Duodenal mucosa (tissue), 2 donors: ENCODE results near the gene PACSIN2.
"Not testable (repeated sequence)": the region's sequence is repeated elsewhere in the genome, so short reads cannot be mapped to it uniquely, and the experiment has no call there.

Source experiments
- H3K27ac ChIP-seq: one replicate; pipeline ENCODE4 v1.7.0; 2013; ENCODE audit warnings: low read depth, low read length
- H3K27me3 ChIP-seq, 2 donors: one replicate each; pipeline ENCODE4 v1.7.0; 2013; ENCODE audit warnings: low read length in 2 of 2, control low read depth in 1 of 2; ENCODE audit not compliant: insufficient read depth in 2 of 2, control insufficient read depth in 1 of 2
- H3K36me3 ChIP-seq, 2 donors: one replicate each; pipeline ENCODE4 v1.7.0; 2013; ENCODE audit warnings: low read length in 2 of 2, control low read depth in 1 of 2; ENCODE audit not compliant: insufficient read depth in 2 of 2, control insufficient read depth in 1 of 2
- H3K4me1 ChIP-seq, 2 donors: one replicate each; pipeline ENCODE4 v1.7.0; 2013; ENCODE audit warnings: low read length in 2 of 2, control low read depth in 1 of 2; ENCODE audit not compliant: insufficient read depth in 2 of 2, control insufficient read depth in 1 of 2
- H3K4me3 ChIP-seq, 2 donors: one replicate each; pipeline ENCODE4 v1.7.0; 2013; ENCODE audit warnings: low read length in 2 of 2, low read depth in 1 of 2
- H3K9ac ChIP-seq, 2 donors: one replicate each; pipeline ENCODE4 v1.7.0; 2013; ENCODE audit warnings: low read length in 2 of 2, low read depth in 1 of 2
- H3K9me3 ChIP-seq, 2 donors: one replicate each; pipeline ENCODE4 v1.7.0; 2013; ENCODE audit warnings: low read length in 2 of 2, control low read depth in 1 of 2; ENCODE audit not compliant: control insufficient read depth in 1 of 2

PACSIN2 gene

GRCh38 chr22:42978453-42979103 lies 36.4 kb downstream of the PACSIN2 start:
- no peaks in the 10 kb centered on the region for H3K36me3 ChIP-seq
- peaks cover 26 to 36% of the 10 kb centered on the region in 2 donors for H3K4me1 ChIP-seq
- H3K9ac ChIP-seq, result no peak overlapping the region
- H3K27me3 ChIP-seq, result no peaks in the 10 kb centered on the region
- no peaks in the 10 kb centered on the region for H3K9me3 ChIP-seq
- H3K4me3 ChIP-seq, result no peak overlapping the region
- H3K27ac ChIP-seq, result no peak overlapping the region

- H3K27ac ChIP-seq, result no peak overlapping the region
- H3K4me1 ChIP-seq, result peaks cover 36 to 44% of the 10 kb centered on the region in 2 donors
- H3K9ac ChIP-seq, result no peak overlapping the region
- no peaks in the 10 kb centered on the region for H3K9me3 ChIP-seq
- H3K36me3 ChIP-seq, result no peaks in the 10 kb centered on the region
- H3K27me3 ChIP-seq, result no peaks in the 10 kb centered on the region
- H3K4me3 ChIP-seq, result no peak overlapping the region
Measured at GRCh38 chr22:42977569-42977968, 37.4 kb downstream of the PACSIN2 start.

GRCh38 chr22:42976217-42976933 lies 38.6 kb downstream of the PACSIN2 start:
- H3K9ac ChIP-seq, result peak overlapping the region in 1 of 2 donors; percentile 14
- peaks cover 38 to 44% of the 10 kb centered on the region in 2 donors for H3K4me1 ChIP-seq
- no peak overlapping the region for H3K27ac ChIP-seq
- H3K9me3 ChIP-seq, result no peaks in the 10 kb centered on the region
- H3K4me3 ChIP-seq, result no peak overlapping the region
- no peaks in the 10 kb centered on the region for H3K36me3 ChIP-seq
- H3K27me3 ChIP-seq, result no peaks in the 10 kb centered on the region

GRCh38 chr22:42974223-42974622 lies 40.7 kb downstream of the PACSIN2 start:
- Histone ChIP-seq H3K9ac (no peak overlapping the region), H3K4me3 (no peak overlapping the region), H3K4me1 (peaks cover 38 to 44% of the 10 kb centered on the region in 2 donors), H3K9me3 (no peaks in the 10 kb centered on the region), H3K27me3 (no peaks in the 10 kb centered on the region), H3K27ac (no peak overlapping the region), H3K36me3 (peaks cover 0 to 4% of the 10 kb centered on the region in 2 donors)

GRCh38 chr22:42973536-42973881 lies 41.4 kb downstream of the PACSIN2 start:
- Histone ChIP-seq H3K9ac (no peak overlapping the region), H3K27me3 (no peaks in the 10 kb centered on the region), H3K4me3 (no peak overlapping the region), H3K4me1 (peaks cover 38 to 41% of the 10 kb centered on the region in 2 donors), H3K9me3 (no peaks in the 10 kb centered on the region), H3K27ac (no peak overlapping the region), H3K36me3 (peaks cover 0 to 4% of the 10 kb centered on the region in 2 donors)

- Histone ChIP-seq H3K4me3 (no peak overlapping the region), H3K27me3 (no peaks in the 10 kb centered on the region), H3K36me3 (peaks cover 0 to 4% of the 10 kb centered on the region in 2 donors), H3K4me1 (peaks cover 34 to 35% of the 10 kb centered on the region in 2 donors), H3K9me3 (no peaks in the 10 kb centered on the region), H3K9ac (no peak overlapping the region), H3K27ac (peak overlapping the region; percentile 46)
Measured at GRCh38 chr22:42972649-42973535, 42.1 kb downstream of the PACSIN2 start.

GRCh38 chr22:42971473-42971860 lies 43.5 kb downstream of the PACSIN2 start:
- not testable (repeated sequence) for H3K27ac ChIP-seq, H3K4me3 ChIP-seq

GRCh38 chr22:42970029-42970428 lies 44.9 kb downstream of the PACSIN2 start:
- no peak overlapping the region for H3K4me3 ChIP-seq
- peaks cover 2 to 4% of the 10 kb centered on the region in 2 donors for H3K36me3 ChIP-seq
- H3K27me3 ChIP-seq, result no peaks in the 10 kb centered on the region
- H3K27ac ChIP-seq, result no peak overlapping the region
- H3K9ac ChIP-seq, result no peak overlapping the region
- no peaks in the 10 kb centered on the region for H3K9me3 ChIP-seq
- peaks cover 17 to 24% of the 10 kb centered on the region in 2 donors for H3K4me1 ChIP-seq

More at GRCh38 chr22:42971473-42971860, 43.5 kb downstream of the PACSIN2 start:
- H3K4me1 ChIP-seq, result peaks cover 28 to 33% of the 10 kb centered on the region in 2 donors
- H3K36me3 ChIP-seq, H3K9ac ChIP-seq, H3K9me3 ChIP-seq, H3K27me3 ChIP-seq: not testable (repeated sequence)

GRCh38 chr22:42969348-42969975 lies 45.5 kb downstream of the PACSIN2 start:
- Histone ChIP-seq H3K27ac (no peak overlapping the region), H3K27me3 (no peaks in the 10 kb centered on the region), H3K36me3 (peaks cover 3 to 4% of the 10 kb centered on the region in 2 donors), H3K9ac (no peak overlapping the region), H3K4me3 (no peak overlapping the region), H3K9me3 (no peaks in the 10 kb centered on the region), H3K4me1 (peaks cover 17 to 21% of the 10 kb centered on the region in 2 donors)
